PFSK-1 (cell line): ENCODE results near the gene CAMKMT.

Experiments used
- FOXP2 ChIP-seq: optimal IDR thresholded peaks from 2 replicates; pipeline ENCODE3; 2011; ENCODE audit warnings: borderline replicate concordance, control low read depth, inconsistent platforms; ENCODE audit not compliant: insufficient read depth; ENCODE audit errors: extremely low read length, extremely low read depth
- POLR2AphosphoS5 ChIP-seq: IDR thresholded peaks from 2 replicates; pipeline ENCODE4 v1.6.1; 2012; ENCODE audit warnings: low read depth, mild to moderate bottlenecking, control low read depth, low read length, moderate library complexity
- REST ChIP-seq, 2 experiments: IDR thresholded peaks; 2 replicates each; pipeline versions ENCODE4 v1.6.1 to v1.8.0; 2011 to 2012; ENCODE audit warnings: low read depth in 2 of 2, low read length in 2 of 2, control low read depth in 1 of 2, inconsistent platforms in 1 of 2, mild to moderate bottlenecking in 1 of 2, moderate library complexity in 1 of 2; ENCODE audit not compliant: insufficient read depth in 1 of 2
- SIN3A ChIP-seq: IDR thresholded peaks from 2 replicates; pipeline ENCODE4 v1.6.1; 2012; ENCODE audit warnings: mild to moderate bottlenecking, low read length, moderate library complexity, borderline replicate concordance; ENCODE audit not compliant: insufficient read depth
- TAF1 ChIP-seq: IDR thresholded peaks from 2 replicates; pipeline ENCODE4 v1.6.1; 2012; ENCODE audit warnings: low read length, control low read depth, borderline replicate concordance; ENCODE audit not compliant: insufficient read depth

The CAMKMT gene

GRCh38 chr2:44618251-44619023, 256.7 kb downstream of the CAMKMT start:
- no peak for TF ChIP-seq TAF1
- no peak for TF ChIP-seq FOXP2
- no peak for TF ChIP-seq SIN3A
- no peak for TF ChIP-seq POLR2AphosphoS5
- no peak for TF ChIP-seq REST (IDR thresholded peaks at IDR 0.05; ENCODE audit: insufficient read depth in 1 of 2, low read depth in 2 of 2, low read length in 2 of 2)

GRCh38 chr2:44620189-44620990, 258.6 kb downstream of the CAMKMT start:
- TF ChIP-seq SIN3A (no peak), REST (IDR thresholded peaks at IDR 0.05; ENCODE audit: insufficient read depth in 1 of 2, low read depth in 2 of 2, low read length in 2 of 2) (no peak), POLR2AphosphoS5 (no peak), FOXP2 (no peak), TAF1 (no peak)

GRCh38 chr2:44623622-44624351, 262.0 kb downstream of the CAMKMT start:
- no peak for TF ChIP-seq TAF1
- TF ChIP-seq REST (IDR thresholded peaks at IDR 0.05; ENCODE audit: insufficient read depth in 1 of 2, low read depth in 2 of 2, low read length in 2 of 2) = no peak
- TF ChIP-seq POLR2AphosphoS5 = no peak
- no peak for TF ChIP-seq FOXP2
- TF ChIP-seq SIN3A = no peak

GRCh38 chr2:44628297-44628696, 266.6 kb downstream of the CAMKMT start:
- no peak for TF ChIP-seq FOXP2
- no peak for TF ChIP-seq SIN3A
- no peak for TF ChIP-seq REST (IDR thresholded peaks at IDR 0.05; ENCODE audit: insufficient read depth in 1 of 2, low read depth in 2 of 2, low read length in 2 of 2)
- no peak for TF ChIP-seq POLR2AphosphoS5
- TF ChIP-seq TAF1 = no peak
